Measurements from ENCODE around the gene MYEF2. TPM values are rescaled to one million over a fixed set of nuclear protein-coding genes. Genes with fewer than 3 reads are reported as not detected.

Gene MYEF2
- polyA plus RNA-seq, 1 of the 3 experiments (the other 2 are of a cell fraction), result 11.6 TPM

DNA sequence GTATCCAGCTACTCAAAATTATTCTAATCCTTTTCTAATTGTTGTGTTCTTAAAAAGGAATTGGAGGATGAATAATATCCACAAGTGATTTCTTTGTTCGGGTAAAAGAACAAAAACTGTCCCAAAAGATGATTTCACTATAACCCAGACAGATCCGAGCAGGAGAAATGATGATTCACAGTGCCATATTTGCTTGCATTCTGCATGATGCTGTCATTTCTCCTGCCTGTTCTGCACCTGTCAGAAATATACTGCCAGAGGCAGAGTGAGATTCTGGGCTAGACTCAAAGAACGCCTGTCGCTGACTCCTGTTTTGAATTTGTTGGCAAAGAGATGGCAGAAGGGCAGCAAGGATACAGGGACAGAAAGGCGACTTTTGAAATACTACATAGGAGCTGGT is 92.0 kb downstream of the MYEF2 start:
- Histone ChIP-seq H3K4me3 (ENCODE audit: low read depth in 2 of 2, low read length in 1 of 2) (no peak overlapping the region), H2AFZ (ENCODE audit: low read depth) (no peak overlapping the region), H3K9ac (no peak overlapping the region), H4K20me1 (ENCODE audit: insufficient read depth) (no peaks in the 10 kb centered on the region), H3K9me2 (no peaks in the 10 kb centered on the region), H3K27ac (ENCODE audit: low read depth in 2 of 2, low read length in 1 of 2) (peak overlapping the region in 1 of 2 experiments; percentile 39; a peak in 1 of 4 replicates), H3K36me3 (replicated peaks in 1 of 2; ENCODE audit: control insufficient read depth in 1 of 2, insufficient read depth in 2 of 2, low read length in 1 of 2) (no peaks in the 10 kb centered on the region), H3K4me2 (no peak overlapping the region), H3F3A (replicated peaks; ENCODE audit: insufficient read depth) (no peaks in the 10 kb centered on the region), H3K9me3 (no peaks in the 10 kb centered on the region), H3K27me3 (ENCODE audit: insufficient read depth) (no peaks in the 10 kb centered on the region; the same call in 1 of the 2 replicates), H3K4me1 (ENCODE audit: control insufficient read depth in 1 of 2, insufficient read depth in 2 of 2, low read depth in 1 of 2, low read length in 1 of 2) (peaks cover 0 to 17% of the 10 kb centered on the region in 2 experiments; a peak in 1 of 4 replicates), H3K79me2 (ENCODE audit: insufficient read depth) (no peaks in the 10 kb centered on the region; the same call in 1 of the 2 replicates)
- TF ChIP-seq GABPA (IDR thresholded peaks at IDR 0.05; ENCODE audit: low read depth) (no peak), RCOR1 (IDR thresholded peaks at IDR 0.05; ENCODE audit: low read length) (peak; percentile 44; the same call in 1 of the 2 replicates), EP300 (IDR thresholded peaks at IDR 0.05; ENCODE audit: borderline replicate concordance in 1 of 2, low read depth in 1 of 2, low read length in 1 of 2) (peak in 1 of 2 experiments; percentile 76; a peak in 2 of 4 replicates), TAF1 (IDR thresholded peaks at IDR 0.05; ENCODE audit: borderline replicate concordance, low read depth, low read length) (no peak), MEF2A (IDR thresholded peaks at IDR 0.05; ENCODE audit: borderline replicate concordance, low read depth) (no peak), MXI1 (IDR thresholded peaks at IDR 0.05; ENCODE audit: low read depth, low read length) (0 out of 2 replicates have a peak, but pooled peaks have one; percentile 39), CHD2 (IDR thresholded peaks at IDR 0.05; ENCODE audit: low read length, partially characterized antibody) (peak; percentile 50), EZH2phosphoT487 (IDR thresholded peaks at IDR 0.05; ENCODE audit: borderline replicate concordance, low read depth) (no peak), FOSL2 (IDR thresholded peaks at IDR 0.05; ENCODE audit: borderline replicate concordance, low read depth) (no peak)
- TF ChIP-seq, protein P1, sequence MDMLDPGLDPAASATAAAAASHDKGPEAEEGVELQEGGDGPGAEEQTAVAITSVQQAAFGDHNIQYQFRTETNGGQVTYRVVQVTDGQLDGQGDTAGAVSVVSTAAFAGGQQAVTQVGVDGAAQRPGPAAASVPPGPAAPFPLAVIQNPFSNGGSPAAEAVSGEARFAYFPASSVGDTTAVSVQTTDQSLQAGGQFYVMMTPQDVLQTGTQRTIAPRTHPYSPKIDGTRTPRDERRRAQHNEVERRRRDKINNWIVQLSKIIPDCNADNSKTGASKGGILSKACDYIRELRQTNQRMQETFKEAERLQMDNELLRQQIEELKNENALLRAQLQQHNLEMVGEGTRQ (IDR thresholded peaks at IDR 0.05; ENCODE audit: borderline replicate concordance, low read depth, low read length), result no peak
- TF ChIP-seq, protein P2, sequence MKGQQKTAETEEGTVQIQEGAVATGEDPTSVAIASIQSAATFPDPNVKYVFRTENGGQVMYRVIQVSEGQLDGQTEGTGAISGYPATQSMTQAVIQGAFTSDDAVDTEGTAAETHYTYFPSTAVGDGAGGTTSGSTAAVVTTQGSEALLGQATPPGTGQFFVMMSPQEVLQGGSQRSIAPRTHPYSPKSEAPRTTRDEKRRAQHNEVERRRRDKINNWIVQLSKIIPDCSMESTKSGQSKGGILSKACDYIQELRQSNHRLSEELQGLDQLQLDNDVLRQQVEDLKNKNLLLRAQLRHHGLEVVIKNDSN (IDR thresholded peaks at IDR 0.05; ENCODE audit: borderline replicate concordance, low read depth), result no peak
- TF ChIP-seq, protein P3, sequence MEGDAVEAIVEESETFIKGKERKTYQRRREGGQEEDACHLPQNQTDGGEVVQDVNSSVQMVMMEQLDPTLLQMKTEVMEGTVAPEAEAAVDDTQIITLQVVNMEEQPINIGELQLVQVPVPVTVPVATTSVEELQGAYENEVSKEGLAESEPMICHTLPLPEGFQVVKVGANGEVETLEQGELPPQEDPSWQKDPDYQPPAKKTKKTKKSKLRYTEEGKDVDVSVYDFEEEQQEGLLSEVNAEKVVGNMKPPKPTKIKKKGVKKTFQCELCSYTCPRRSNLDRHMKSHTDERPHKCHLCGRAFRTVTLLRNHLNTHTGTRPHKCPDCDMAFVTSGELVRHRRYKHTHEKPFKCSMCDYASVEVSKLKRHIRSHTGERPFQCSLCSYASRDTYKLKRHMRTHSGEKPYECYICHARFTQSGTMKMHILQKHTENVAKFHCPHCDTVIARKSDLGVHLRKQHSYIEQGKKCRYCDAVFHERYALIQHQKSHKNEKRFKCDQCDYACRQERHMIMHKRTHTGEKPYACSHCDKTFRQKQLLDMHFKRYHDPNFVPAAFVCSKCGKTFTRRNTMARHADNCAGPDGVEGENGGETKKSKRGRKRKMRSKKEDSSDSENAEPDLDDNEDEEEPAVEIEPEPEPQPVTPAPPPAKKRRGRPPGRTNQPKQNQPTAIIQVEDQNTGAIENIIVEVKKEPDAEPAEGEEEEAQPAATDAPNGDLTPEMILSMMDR (IDR thresholded peaks at IDR 0.05), result no peak
- DNase-seq, result peak; percentile 21
- ChIA-PET POLR2A (no interaction called here), CTCF (interaction anchor here (0.7 to 3.1 kb wide), 13 partner anchors 16 to 895 kb away, joined by 3 to 29 read pairs (median 4); no protein-coding TSS in a partner anchor)
- WGBS (ENCODE audit: low lambda C conversion rate), result 30% methylated on average over 5 of the region's 5 CpGs

DNA sequence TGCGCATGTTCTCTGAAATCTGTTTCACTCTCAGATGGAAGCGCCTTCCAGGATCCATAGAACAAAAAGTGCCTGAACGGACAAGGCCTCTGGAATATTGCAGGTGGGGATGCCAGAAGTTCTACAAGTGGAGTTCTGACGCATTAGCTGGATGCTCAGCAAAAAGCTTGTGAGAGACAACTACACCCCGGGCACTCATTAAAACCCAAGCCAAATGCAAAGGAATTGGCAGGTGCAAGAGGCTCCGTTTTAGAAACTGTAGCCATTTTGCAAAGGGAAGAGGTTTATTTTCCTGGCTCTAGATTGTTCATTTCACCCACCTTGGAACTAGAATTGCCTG is 92.5 kb downstream of the MYEF2 start:
- Histone ChIP-seq H3K9me2 (no peaks in the 10 kb centered on the region), H3K9ac (no peak overlapping the region), H3K4me2 (no peak overlapping the region), H3K27ac (ENCODE audit: low read depth in 2 of 2, low read length in 1 of 2) (no peak overlapping the region; a peak in 1 of 4 replicates), H2AFZ (ENCODE audit: low read depth) (no peak overlapping the region), H3K36me3 (replicated peaks in 1 of 2; ENCODE audit: control insufficient read depth in 1 of 2, insufficient read depth in 2 of 2, low read length in 1 of 2) (no peaks in the 10 kb centered on the region), H3K27me3 (ENCODE audit: insufficient read depth) (no peaks in the 10 kb centered on the region; the same call in 1 of the 2 replicates), H3K4me3 (ENCODE audit: low read depth in 2 of 2, low read length in 1 of 2) (no peak overlapping the region), H4K20me1 (ENCODE audit: insufficient read depth) (no peaks in the 10 kb centered on the region), H3K9me3 (no peaks in the 10 kb centered on the region), H3F3A (replicated peaks; ENCODE audit: insufficient read depth) (no peaks in the 10 kb centered on the region), H3K79me2 (ENCODE audit: insufficient read depth) (no peaks in the 10 kb centered on the region; the same call in 1 of the 2 replicates), H3K4me1 (ENCODE audit: control insufficient read depth in 1 of 2, insufficient read depth in 2 of 2, low read depth in 1 of 2, low read length in 1 of 2) (peaks cover 0 to 17% of the 10 kb centered on the region in 2 experiments; a peak in 1 of 4 replicates)
- TF ChIP-seq GABPA (IDR thresholded peaks at IDR 0.05; ENCODE audit: low read depth), result no peak
- TF ChIP-seq, protein P1 (IDR thresholded peaks at IDR 0.05; ENCODE audit: borderline replicate concordance, low read depth, low read length), result no peak
- no peak for TF ChIP-seq GATA2 (CRISPR knock-in tag; IDR thresholded peaks at IDR 0.05)
- no peak for TF ChIP-seq EZH2phosphoT487 (IDR thresholded peaks at IDR 0.05; ENCODE audit: borderline replicate concordance, low read depth)
- no peak for TF ChIP-seq FOXM1 (IDR thresholded peaks at IDR 0.05; ENCODE audit: low read depth)
- no peak for TF ChIP-seq FOSL2 (IDR thresholded peaks at IDR 0.05; ENCODE audit: borderline replicate concordance, low read depth)
- TF ChIP-seq POLR2AphosphoS5 (IDR thresholded peaks at IDR 0.05; ENCODE audit: low read depth, low read length), result no peak
- CTCF ChIA-PET, result interaction anchor here (0.6 to 3.1 kb wide), 30 partner anchors 9 to 897 kb away, joined by 3 to 29 read pairs (median 4); partner anchors contain the start of gene SEMA6D
- WGBS (ENCODE audit: low lambda C conversion rate), result 83% methylated on average over 6 of the region's 6 CpGs
- no peak for DNase-seq
- POLR2A ChIA-PET, result no interaction called here
